GM18511 (cell line): ENCODE measurements around the gene KCNIP4.
"Not testable (repeated sequence)": the region's sequence is repeated elsewhere in the genome, so short reads cannot be mapped to it uniquely, and the experiment has no call there.

Experiments
- ATAC-seq: cut with Tn5 transposase; IDR thresholded peaks from one replicate; pipeline ENCODE4 v1.9.1; 2021; ENCODE audit warnings: mild to moderate bottlenecking, moderate library complexity; ENCODE audit not compliant: unreplicated experiment

The KCNIP4 gene

GRCh38 chr4:21948347-21949072 is at the start of gene KCNIP4:
TSS of gene KCNIP4 (minus strand) at chr4:21948772.
- no peak for ATAC-seq

GRCh38 chr4:21996618-21997017 is 48.0 kb upstream of the KCNIP4 start:
- not testable (repeated sequence) for ATAC-seq

- ATAC-seq, result no peak
Measured at GRCh38 chr4:21992330-21992729, 43.8 kb upstream of the KCNIP4 start.

- no peak for ATAC-seq
Measured at GRCh38 chr4:21991562-21991961, 43.0 kb upstream of the KCNIP4 start.

- ATAC-seq, result no peak
Measured at GRCh38 chr4:21991050-21991449, 42.5 kb upstream of the KCNIP4 start.

- no peak for ATAC-seq
Measured at GRCh38 chr4:21989351-21989750, 40.8 kb upstream of the KCNIP4 start.

- ATAC-seq, result no peak
Measured at GRCh38 chr4:21986307-21986706, 37.7 kb upstream of the KCNIP4 start.

GRCh38 chr4:21982087-21982486 is 33.5 kb upstream of the KCNIP4 start:
- no peak for ATAC-seq

- ATAC-seq, result no peak
Measured at GRCh38 chr4:21979196-21979595, 30.6 kb upstream of the KCNIP4 start.

GRCh38 chr4:21976166-21976565 is 27.6 kb upstream of the KCNIP4 start:
- ATAC-seq, result no peak

- ATAC-seq, result no peak
Measured at GRCh38 chr4:21973850-21974249, 25.3 kb upstream of the KCNIP4 start.

GRCh38 chr4:21964762-21965319 is 16.3 kb upstream of the KCNIP4 start:
- no peak for ATAC-seq

- no peak for ATAC-seq
Measured at GRCh38 chr4:21962691-21963090, 14.1 kb upstream of the KCNIP4 start.

- no peak for ATAC-seq
Measured at GRCh38 chr4:21960793-21961192, 12.2 kb upstream of the KCNIP4 start.

GRCh38 chr4:21954916-21955315 is 6.3 kb upstream of the KCNIP4 start:
- no peak for ATAC-seq

GRCh38 chr4:21953653-21954052 is 5.1 kb upstream of the KCNIP4 start:
- no peak for ATAC-seq

- no peak for ATAC-seq
Measured at GRCh38 chr4:21952549-21952948, 4.0 kb upstream of the KCNIP4 start.

GRCh38 chr4:21949073-21949457 is 493 bp upstream of the KCNIP4 start:
- ATAC-seq, result no peak

GRCh38 chr4:21947791-21948346 is 703 bp downstream of the KCNIP4 start:
- ATAC-seq, result no peak

- ATAC-seq, result no peak
Measured at GRCh38 chr4:21946858-21947257, 1.7 kb downstream of the KCNIP4 start.

GRCh38 chr4:21921526-21922180 is 26.9 kb downstream of the KCNIP4 start:
- no peak for ATAC-seq

- ATAC-seq, result no peak
Measured at GRCh38 chr4:21915761-21916160, 32.8 kb downstream of the KCNIP4 start.
